NT2/D1 (cell line): Measurements from ENCODE around the gene CNOT1.
"Not testable (repeated sequence)": the region's sequence is repeated elsewhere in the genome, so short reads cannot be mapped to it uniquely, and the experiment has no call there.

Experiments used
- SUZ12 ChIP-seq: IDR thresholded peaks from 2 replicates; pipeline ENCODE4 v1.6.1; 2011; ENCODE audit not compliant: insufficient read length, insufficient read depth; ENCODE audit errors: extremely low read depth
- YY1 ChIP-seq: IDR thresholded peaks from 2 replicates; pipeline ENCODE4 v1.6.1; 2011; ENCODE audit not compliant: insufficient read length, insufficient read depth
- ZNF274 ChIP-seq: IDR thresholded peaks from 2 replicates; pipeline ENCODE4 v1.6.1; 2011; ENCODE audit warnings: mild to moderate bottlenecking, low read depth, low read length

DNA sequence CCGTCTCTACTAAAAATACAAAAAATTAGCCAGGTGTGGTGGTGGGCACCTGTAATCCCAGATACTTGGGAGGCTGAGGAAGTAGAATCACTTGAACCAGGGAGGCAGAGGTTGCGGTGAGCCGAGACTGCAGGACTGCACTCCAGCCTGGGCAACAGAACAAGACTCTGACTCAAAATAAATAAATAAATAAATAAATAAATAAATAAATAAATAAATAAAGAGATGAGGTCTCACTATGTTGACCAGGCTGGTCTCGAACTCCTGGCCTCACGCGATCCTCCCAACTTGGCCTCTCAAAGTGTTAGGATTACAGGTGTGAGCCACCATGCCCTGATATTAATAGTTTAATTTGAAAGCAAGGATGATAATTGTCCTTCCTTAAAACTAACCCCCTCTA lies 7.4 kb upstream of the CNOT1 start:
- not testable (repeated sequence) for TF ChIP-seq YY1, SUZ12, ZNF274
